GM18526 (cell line): Measurements from ENCODE around the gene TAS2R38.

Source experiments
- POLR2A ChIP-seq: IDR thresholded peaks from 3 replicates; pipeline ENCODE4 v1.6.1; 2011; ENCODE audit not compliant: insufficient read length; ENCODE audit errors: extremely low read depth

TAS2R38 gene

DNA sequence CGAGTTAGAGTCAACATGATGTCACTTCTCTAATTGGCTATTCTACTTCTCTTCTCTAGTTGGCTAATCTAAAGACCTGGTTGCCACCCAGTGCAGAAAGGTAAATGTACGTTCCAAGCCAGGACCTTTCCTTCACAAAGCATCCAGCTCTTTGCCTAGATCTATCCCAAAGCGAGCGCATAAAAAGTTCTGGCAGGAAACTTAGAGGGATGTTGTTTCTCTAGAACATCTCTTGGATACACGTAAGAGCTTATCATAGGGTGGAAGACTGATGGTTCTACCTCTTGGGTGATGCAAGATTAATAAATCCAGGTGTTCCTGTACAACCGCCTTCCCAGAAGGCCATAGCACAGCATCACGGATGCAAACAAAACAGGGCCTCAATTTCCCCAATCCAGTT is at the start of gene TAS2R38:
Gene TAS2R38, minus strand, starts transcription at position 101 of the 400 bp plus-strand sequence. Its CDS starts 84 bp downstream, at position 17.
- TF ChIP-seq POLR2A: no peak

DNA sequence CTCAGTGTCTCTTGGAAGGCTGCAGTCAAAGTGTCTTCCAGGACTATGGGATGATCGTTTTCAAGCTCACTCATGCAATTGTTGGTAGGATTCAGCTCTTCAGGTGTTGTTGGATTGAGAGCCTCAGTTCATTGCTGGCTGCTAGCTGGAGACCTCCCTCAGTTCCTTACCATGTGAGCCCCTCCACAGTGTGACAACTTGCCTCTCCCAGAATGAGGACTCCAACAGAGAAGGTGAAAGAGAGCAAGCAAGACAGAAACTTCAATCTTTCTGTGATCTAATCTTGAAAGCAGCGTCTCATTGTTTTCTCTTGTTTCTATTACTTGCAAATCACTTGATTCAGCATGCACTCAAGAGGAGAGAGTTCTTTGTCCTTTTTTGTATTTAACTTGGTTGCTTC is 44.6 kb upstream of the TAS2R38 start:
- no peak for TF ChIP-seq POLR2A

DNA sequence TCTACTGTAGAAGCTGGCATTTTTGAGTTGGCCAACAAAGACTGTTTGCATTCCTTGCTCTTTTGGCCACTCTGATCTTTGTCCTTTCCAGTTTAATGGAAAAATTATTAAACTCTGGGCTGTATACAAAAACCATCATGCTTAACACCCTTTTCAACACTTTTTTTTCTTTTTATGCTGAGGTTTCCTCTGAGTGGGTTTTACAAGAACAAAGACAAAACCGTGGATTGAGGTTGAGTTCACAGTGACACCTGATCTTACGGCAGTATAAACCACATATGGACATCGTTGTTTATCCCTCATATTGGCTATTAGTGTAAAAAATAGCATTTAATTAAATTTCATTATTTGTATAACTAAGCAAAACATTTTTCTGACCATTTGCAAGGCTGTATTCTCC is 43.9 kb upstream of the TAS2R38 start:
- TF ChIP-seq POLR2A: no peak

- TF ChIP-seq POLR2A: no peak
Observed at GRCh38 chr7:142012825-142013511, 39.4 kb upstream of the TAS2R38 start.

GRCh38 chr7:142010952-142011548 is 37.5 kb upstream of the TAS2R38 start:
- no peak for TF ChIP-seq POLR2A

GRCh38 chr7:142009187-142009586 is 35.6 kb upstream of the TAS2R38 start:
- no peak for TF ChIP-seq POLR2A

GRCh38 chr7:142006577-142006976 is 33.0 kb upstream of the TAS2R38 start:
- no peak for TF ChIP-seq POLR2A

DNA sequence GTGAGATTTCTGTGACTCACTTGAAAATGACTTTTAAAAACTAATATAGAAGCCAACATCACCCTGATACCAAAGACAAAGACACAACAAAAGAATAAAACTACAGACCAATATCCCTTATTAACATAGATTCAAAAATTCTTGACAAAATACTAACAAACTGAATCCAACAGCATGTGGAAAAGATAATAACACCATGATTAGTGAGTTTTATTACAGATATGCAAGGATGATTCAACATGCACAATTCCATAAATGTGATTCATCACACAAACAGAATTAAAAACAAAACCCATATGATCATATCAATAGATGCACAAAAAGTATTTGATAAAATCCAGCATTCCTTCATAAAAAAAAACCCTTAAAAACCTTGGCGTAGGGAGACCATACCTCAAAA is 28.6 kb upstream of the TAS2R38 start:
- TF ChIP-seq POLR2A: no peak

GRCh38 chr7:142001163-142001874 is 27.7 kb upstream of the TAS2R38 start:
- no peak for TF ChIP-seq POLR2A

DNA sequence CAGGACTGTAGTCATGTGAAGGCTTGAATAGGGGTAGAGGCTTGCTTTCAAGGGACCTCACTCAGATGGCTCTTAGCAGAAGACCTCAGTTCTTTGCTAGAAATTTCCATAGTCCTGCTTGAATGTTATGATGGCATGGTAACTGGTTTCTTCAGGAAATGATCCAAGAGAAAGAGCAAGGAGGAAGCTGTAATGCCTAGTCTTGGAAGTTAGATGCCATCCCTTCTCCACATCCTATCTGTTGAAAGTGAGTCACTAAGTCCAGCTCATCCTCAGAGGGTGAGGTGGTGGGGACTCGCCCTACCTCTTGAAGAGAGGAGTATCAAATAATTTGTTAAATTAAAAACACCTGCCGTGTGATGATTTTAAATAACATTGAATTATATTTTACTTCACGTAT is 26.7 kb upstream of the TAS2R38 start:
- TF ChIP-seq POLR2A: no peak

- TF ChIP-seq POLR2A: no peak
Observed at GRCh38 chr7:141999058-141999623, 25.6 kb upstream of the TAS2R38 start.

DNA sequence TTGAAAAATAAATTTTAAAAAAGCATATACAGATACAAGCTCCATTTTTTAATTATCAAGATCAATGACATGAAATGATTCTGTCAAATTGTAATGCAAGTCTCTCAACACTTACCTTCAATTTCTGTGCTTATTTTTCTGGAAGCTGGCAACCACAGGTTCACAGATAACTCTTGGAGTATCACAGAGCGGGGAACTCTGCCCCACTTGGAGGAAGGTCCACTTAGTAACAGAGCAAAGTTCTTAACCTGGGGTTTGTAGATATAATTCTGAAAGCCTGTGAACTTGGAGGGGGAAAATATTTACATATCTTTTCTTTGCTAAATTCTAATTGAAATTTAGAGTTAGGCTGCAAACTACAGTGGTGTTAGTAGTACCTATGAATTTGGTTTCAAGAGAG is 19.8 kb upstream of the TAS2R38 start:
- no peak for TF ChIP-seq POLR2A

DNA sequence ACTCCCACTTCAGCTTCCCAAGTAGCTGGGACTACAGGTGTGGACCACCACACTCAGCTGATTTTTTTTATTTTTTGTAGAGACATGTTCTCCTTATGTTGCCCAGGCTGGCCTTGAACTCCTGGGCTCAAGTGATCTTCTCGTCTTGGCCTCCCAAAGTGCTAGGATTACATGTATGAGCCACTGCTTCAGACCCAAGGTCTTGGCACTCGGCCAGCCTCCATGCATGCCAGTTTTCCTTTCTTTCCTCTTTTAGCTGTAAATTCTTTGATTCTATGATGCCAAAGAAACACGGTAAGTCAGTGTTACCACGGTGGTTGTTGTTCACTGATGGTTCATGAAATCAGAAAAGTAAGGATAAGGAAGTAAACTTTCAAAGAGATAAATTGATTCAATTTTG is 19.1 kb upstream of the TAS2R38 start:
- TF ChIP-seq POLR2A: no peak

- TF ChIP-seq POLR2A: no peak
Observed at GRCh38 chr7:141992156-141992555, 18.6 kb upstream of the TAS2R38 start.

- TF ChIP-seq POLR2A: no peak
Observed at GRCh38 chr7:141991140-141991539, 17.6 kb upstream of the TAS2R38 start.
